Sigmoid colon (tissue), 4 donors: ENCODE results near the gene FLT1.

Experiments used
- CTCF ChIP-seq, 4 experiments: fragments of 450-650 bp in 3 of 4; fragments of 200-600 bp in 1 of 4; IDR thresholded peaks; one replicate each; pipeline ENCODE4 v1.5.1; 2016 to 2019; ENCODE audit warnings: antibody characterized with exemption in 4 of 4, mild to moderate bottlenecking in 3 of 4, moderate library complexity in 2 of 4
- EP300 ChIP-seq, 4 donors: sonication (generic); formaldehyde crosslinking; IDR thresholded peaks; one replicate each; pipeline ENCODE4 v1.6.1; 2017; ENCODE audit warnings: antibody characterized with exemption in 4 of 4
- POLR2A ChIP-seq, 2 donors: fragments of 450-650 bp; IDR thresholded peaks; one replicate each; pipeline ENCODE4 v1.6.1; 2016; ENCODE audit warnings: antibody characterized with exemption in 2 of 2, mild to moderate bottlenecking in 2 of 2, moderate library complexity in 2 of 2
- POLR2AphosphoS5 ChIP-seq, 4 donors: sonication (generic); formaldehyde crosslinking; IDR thresholded peaks; one replicate each; pipeline ENCODE4 v1.6.1; 2017; ENCODE audit warnings: antibody characterized with exemption in 4 of 4

- TF ChIP-seq POLR2A (IDR thresholded peaks at IDR 0.05) (no peak), CTCF (IDR thresholded peaks at IDR 0.05) (no peak), EP300 (IDR thresholded peaks at IDR 0.05) (no peak), POLR2AphosphoS5 (IDR thresholded peaks at IDR 0.05) (no peak)
Observed at GRCh38 chr13:28333204-28333881, 161.6 kb downstream of the FLT1 start.
